D721Med (cell line): ENCODE measurements around the gene UBE4A.

Experiments
- DNase-seq: peaks from one replicate; pipeline ENCODE4 v3.0.0; 2011; ENCODE audit warnings: low spot score; ENCODE audit not compliant: insufficient read length
- FAIRE-seq: peaks from 2 replicates; lab custom pipeline; 2011; peaks lifted over from hg19 to GRCh38; lab: Jason Lieb, UNC
- CTCF ChIP-seq: IDR thresholded peaks from 2 replicates; pipeline ENCODE4 v1.5.1; 2012; ENCODE audit warnings: mild to moderate bottlenecking, control low read depth; ENCODE audit not compliant: insufficient read depth; ENCODE audit errors: missing control alignments

UBE4A gene

GRCh38 chr11:118364956-118365615, 5.7 kb downstream of the UBE4A start:
- no peak for FAIRE-seq
- TF ChIP-seq CTCF: no peak
- DNase-seq: no peak

- FAIRE-seq: no peak
- TF ChIP-seq CTCF: no peak
Measured at GRCh38 chr11:118366287-118366686, 6.9 kb downstream of the UBE4A start.

GRCh38 chr11:118370774-118371173, 11.4 kb downstream of the UBE4A start:
- no peak for FAIRE-seq
- TF ChIP-seq CTCF: no peak
- DNase-seq: no peak

More at GRCh38 chr11:118366287-118366686, 6.9 kb downstream of the UBE4A start:
- DNase-seq: no peak

- FAIRE-seq: no peak
- no peak for TF ChIP-seq CTCF
- DNase-seq: no peak
Measured at GRCh38 chr11:118373263-118373662, 13.9 kb downstream of the UBE4A start.

GRCh38 chr11:118373871-118374270, 14.5 kb downstream of the UBE4A start:
- TF ChIP-seq CTCF: no peak
- no peak for FAIRE-seq
- no peak for DNase-seq

GRCh38 chr11:118374729-118375128, 15.3 kb downstream of the UBE4A start:
- no peak for FAIRE-seq
- no peak for TF ChIP-seq CTCF
- DNase-seq: no peak

- no peak for TF ChIP-seq CTCF
- FAIRE-seq (no peak), DNase-seq (no peak)
Measured at GRCh38 chr11:118375978-118376377, 16.6 kb downstream of the UBE4A start.
